ENCODE data around the gene ZSCAN22. TPM values are rescaled to one million over a fixed set of nuclear protein-coding genes. Genes with fewer than 3 reads are reported as not detected.
A peak's percentile ranks its signal among the peaks of the same experiment; 100 is the strongest.

ZSCAN22 gene
- 1.9 TPM for polyA plus RNA-seq (2013, experiment 1 of 2)
- 1.7 TPM for polyA plus RNA-seq (2013, experiment 2 of 2)

GRCh38 chr19:58326914-58327726 lies at the start of gene ZSCAN22:
TSS of gene ZSCAN22 (plus strand) at chr19:58326994. CDS start at chr19:58334803, 7,809 bp downstream.
- no peaks in the 10 kb centered on the region for H3K27me3 ChIP-seq (ENCODE audit: insufficient read depth, low read length, poor library complexity)
- no peak within 1 kb of the TSS for H4K5ac ChIP-seq (ENCODE audit: low read length)
- H3K9ac ChIP-seq (ENCODE audit: low read length) = peak within 1 kb of the TSS; percentile 94
- no CpG with 5 or more reads among the region's 62 CpGs for WGBS (ENCODE audit: extremely low coverage, insufficient coverage, low lambda C conversion rate)
- no peaks in the 10 kb centered on the region for H3K36me3 ChIP-seq (ENCODE audit: control insufficient read depth, insufficient read depth, low read length)
- peak within 1 kb of the TSS; percentile 77 for H3K4me3 ChIP-seq (ENCODE audit: low read length)
- no peak within 1 kb of the TSS for H2BK15ac ChIP-seq (replicated peaks; ENCODE audit: low read depth)
- H3K56ac ChIP-seq (ENCODE audit: low read length) = peak within 1 kb of the TSS; percentile 99
- no peak within 1 kb of the TSS for H3K4ac ChIP-seq (ENCODE audit: low read depth, low read length)
- no peak within 1 kb of the TSS for H3K18ac ChIP-seq (ENCODE audit: low read length)
- no peak within 1 kb of the TSS for H4K8ac ChIP-seq (ENCODE audit: low read depth, low read length)
- H3K4me2 ChIP-seq (ENCODE audit: low read length) = peak within 1 kb of the TSS; percentile 73
- DNase-seq = peak; percentile 98
- peak within 1 kb of the TSS; percentile 89 for H3K23ac ChIP-seq (ENCODE audit: low read length)
- H3K79me2 ChIP-seq (ENCODE audit: control insufficient read depth, insufficient read depth, low read length) = peaks cover 6% of the 10 kb centered on the region
- peak within 1 kb of the TSS; percentile 59 for H2AK5ac ChIP-seq (ENCODE audit: low read length)
- H3K4me1 ChIP-seq (ENCODE audit: control insufficient read depth, low read depth, low read length) = no peaks in the 10 kb centered on the region
- H3K79me1 ChIP-seq (ENCODE audit: low read length) = peaks cover 16% of the 10 kb centered on the region
- H3K27ac ChIP-seq (ENCODE audit: low read depth, low read length) = no peak within 1 kb of the TSS
- peak within 1 kb of the TSS; percentile 66 for H2BK5ac ChIP-seq (ENCODE audit: low read length)
- H2BK120ac ChIP-seq (ENCODE audit: low read depth, low read length) = no peak within 1 kb of the TSS

- no peak for DNase-seq
- H3K27ac ChIP-seq (ENCODE audit: low read depth, low read length) = no peak overlapping the region
- no peak overlapping the region for H3K4me3 ChIP-seq (ENCODE audit: low read length)
- H3K4ac ChIP-seq (ENCODE audit: low read depth, low read length) = no peak overlapping the region
- no peak overlapping the region for H3K56ac ChIP-seq (ENCODE audit: low read length)
- WGBS (ENCODE audit: extremely low coverage, insufficient coverage, low lambda C conversion rate) = no CpG with 5 or more reads among the region's 7 CpGs
- H3K18ac ChIP-seq (ENCODE audit: low read length) = no peak overlapping the region
- H4K5ac ChIP-seq (ENCODE audit: low read length) = no peak overlapping the region
- H3K36me3 ChIP-seq (ENCODE audit: control insufficient read depth, insufficient read depth, low read length) = peaks cover 3% of the 10 kb centered on the region
- H3K27me3 ChIP-seq (ENCODE audit: insufficient read depth, low read length, poor library complexity) = no peaks in the 10 kb centered on the region
- H2BK120ac ChIP-seq (ENCODE audit: low read depth, low read length) = no peak overlapping the region
- no peak overlapping the region for H3K23ac ChIP-seq (ENCODE audit: low read length)
- no peak overlapping the region for H2BK15ac ChIP-seq (replicated peaks; ENCODE audit: low read depth)
- no peak overlapping the region for H3K9ac ChIP-seq (ENCODE audit: low read length)
- H3K79me2 ChIP-seq (ENCODE audit: control insufficient read depth, insufficient read depth, low read length) = peaks cover 27% of the 10 kb centered on the region
- H2AK5ac ChIP-seq (ENCODE audit: low read length) = no peak overlapping the region
- H3K79me1 ChIP-seq (ENCODE audit: low read length) = peaks cover 15% of the 10 kb centered on the region
- no peak overlapping the region for H4K8ac ChIP-seq (ENCODE audit: low read depth, low read length)
- no peak overlapping the region for H2BK5ac ChIP-seq (ENCODE audit: low read length)
- peaks cover 7% of the 10 kb centered on the region for H3K4me1 ChIP-seq (ENCODE audit: control insufficient read depth, low read depth, low read length)
- no peak overlapping the region for H3K4me2 ChIP-seq (ENCODE audit: low read length)
Measured at GRCh38 chr19:58277197-58277596, 49.6 kb upstream of the ZSCAN22 start.

GRCh38 chr19:58277748-58278540 lies 48.9 kb upstream of the ZSCAN22 start:
- peaks cover 31% of the 10 kb centered on the region for H3K79me2 ChIP-seq (ENCODE audit: control insufficient read depth, insufficient read depth, low read length)
- no peak overlapping the region for H2AK5ac ChIP-seq (ENCODE audit: low read length)
- H3K18ac ChIP-seq (ENCODE audit: low read length) = peak overlapping the region; percentile 63
- no peak overlapping the region for H4K8ac ChIP-seq (ENCODE audit: low read depth, low read length)
- H3K4me1 ChIP-seq (ENCODE audit: control insufficient read depth, low read depth, low read length) = peaks cover 7% of the 10 kb centered on the region
- no peak overlapping the region for H3K4ac ChIP-seq (ENCODE audit: low read depth, low read length)
- no peak for DNase-seq
- no peaks in the 10 kb centered on the region for H3K27me3 ChIP-seq (ENCODE audit: insufficient read depth, low read length, poor library complexity)
- H3K56ac ChIP-seq (ENCODE audit: low read length) = peak overlapping the region; percentile 89
- H3K36me3 ChIP-seq (ENCODE audit: control insufficient read depth, insufficient read depth, low read length) = peaks cover 3% of the 10 kb centered on the region
- H3K79me1 ChIP-seq (ENCODE audit: low read length) = peaks cover 15% of the 10 kb centered on the region
- H3K9ac ChIP-seq (ENCODE audit: low read length) = peak overlapping the region; percentile 94
- no peak overlapping the region for H3K23ac ChIP-seq (ENCODE audit: low read length)
- H2BK120ac ChIP-seq (ENCODE audit: low read depth, low read length) = no peak overlapping the region
- peak overlapping the region; percentile 21 for H4K5ac ChIP-seq (ENCODE audit: low read length)
- no CpG with 5 or more reads among the region's 25 CpGs for WGBS (ENCODE audit: extremely low coverage, insufficient coverage, low lambda C conversion rate)
- peak overlapping the region; percentile 75 for H3K4me2 ChIP-seq (ENCODE audit: low read length)
- no peak overlapping the region for H2BK15ac ChIP-seq (replicated peaks; ENCODE audit: low read depth)
- peak overlapping the region; percentile 78 for H3K4me3 ChIP-seq (ENCODE audit: low read length)
- no peak overlapping the region for H2BK5ac ChIP-seq (ENCODE audit: low read length)
- peak overlapping the region; percentile 66 for H3K27ac ChIP-seq (ENCODE audit: low read depth, low read length)

GRCh38 chr19:58278541-58279041 lies 48.2 kb upstream of the ZSCAN22 start, which contains the start of gene ZNF8:
TSS of gene ZNF8 (plus strand) at chr19:58278955. CDS start at chr19:58279082, 127 bp downstream.
- H3K27ac ChIP-seq (ENCODE audit: low read depth, low read length) = peak within 1 kb of the TSS; percentile 66
- no peak within 1 kb of the TSS for H3K23ac ChIP-seq (ENCODE audit: low read length)
- H2BK15ac ChIP-seq (replicated peaks; ENCODE audit: low read depth) = no peak within 1 kb of the TSS
- H3K79me2 ChIP-seq (ENCODE audit: control insufficient read depth, insufficient read depth, low read length) = peaks cover 35% of the 10 kb centered on the region
- peaks cover 15% of the 10 kb centered on the region for H3K79me1 ChIP-seq (ENCODE audit: low read length)
- peaks cover 7% of the 10 kb centered on the region for H3K4me1 ChIP-seq (ENCODE audit: control insufficient read depth, low read depth, low read length)
- no peak within 1 kb of the TSS for H2BK120ac ChIP-seq (ENCODE audit: low read depth, low read length)
- peak within 1 kb of the TSS; percentile 91 for H3K4me2 ChIP-seq (ENCODE audit: low read length)
- peak within 1 kb of the TSS; percentile 91 for H3K56ac ChIP-seq (ENCODE audit: low read length)
- H3K27me3 ChIP-seq (ENCODE audit: insufficient read depth, low read length, poor library complexity) = no peaks in the 10 kb centered on the region
- H3K9ac ChIP-seq (ENCODE audit: low read length) = peak within 1 kb of the TSS; percentile 94
- WGBS (ENCODE audit: extremely low coverage, insufficient coverage, low lambda C conversion rate) = no CpG with 5 or more reads among the region's 42 CpGs
- H2BK5ac ChIP-seq (ENCODE audit: low read length) = no peak within 1 kb of the TSS
- H3K18ac ChIP-seq (ENCODE audit: low read length) = peak within 1 kb of the TSS; percentile 64
- peak; percentile 99 for DNase-seq
- peak within 1 kb of the TSS; percentile 78 for H3K4me3 ChIP-seq (ENCODE audit: low read length)
- no peak within 1 kb of the TSS for H2AK5ac ChIP-seq (ENCODE audit: low read length)
- H4K5ac ChIP-seq (ENCODE audit: low read length) = peak within 1 kb of the TSS; percentile 21
- peak within 1 kb of the TSS; percentile 92 for H3K4ac ChIP-seq (ENCODE audit: low read depth, low read length)
- H4K8ac ChIP-seq (ENCODE audit: low read depth, low read length) = no peak within 1 kb of the TSS
- peaks cover 3% of the 10 kb centered on the region for H3K36me3 ChIP-seq (ENCODE audit: control insufficient read depth, insufficient read depth, low read length)

- peaks cover 3% of the 10 kb centered on the region for H3K36me3 ChIP-seq (ENCODE audit: control insufficient read depth, insufficient read depth, low read length)
- peaks cover 16% of the 10 kb centered on the region for H3K79me1 ChIP-seq (ENCODE audit: low read length)
- peaks cover 41% of the 10 kb centered on the region for H3K79me2 ChIP-seq (ENCODE audit: control insufficient read depth, insufficient read depth, low read length)
- no peaks in the 10 kb centered on the region for H3K27me3 ChIP-seq (ENCODE audit: insufficient read depth, low read length, poor library complexity)
- H3K4ac ChIP-seq (ENCODE audit: low read depth, low read length) = peak overlapping the region; percentile 92
- peak overlapping the region; percentile 74 for H3K9ac ChIP-seq (ENCODE audit: low read length)
- no peak overlapping the region for H2BK5ac ChIP-seq (ENCODE audit: low read length)
- no peak overlapping the region for H2BK120ac ChIP-seq (ENCODE audit: low read depth, low read length)
- H3K4me2 ChIP-seq (ENCODE audit: low read length) = peak overlapping the region; percentile 91
- H2AK5ac ChIP-seq (ENCODE audit: low read length) = no peak overlapping the region
- WGBS (ENCODE audit: extremely low coverage, insufficient coverage, low lambda C conversion rate) = no CpG with 5 or more reads among the region's 60 CpGs
- no peak overlapping the region for H3K23ac ChIP-seq (ENCODE audit: low read length)
- peak overlapping the region; percentile 91 for H3K56ac ChIP-seq (ENCODE audit: low read length)
- no peak overlapping the region for H4K8ac ChIP-seq (ENCODE audit: low read depth, low read length)
- H2BK15ac ChIP-seq (replicated peaks; ENCODE audit: low read depth) = no peak overlapping the region
- H3K4me3 ChIP-seq (ENCODE audit: low read length) = peak overlapping the region; percentile 74
- H3K4me1 ChIP-seq (ENCODE audit: control insufficient read depth, low read depth, low read length) = peaks cover 7% of the 10 kb centered on the region
- H3K18ac ChIP-seq (ENCODE audit: low read length) = peak overlapping the region; percentile 64
- H3K27ac ChIP-seq (ENCODE audit: low read depth, low read length) = peak overlapping the region; percentile 58
- peak; percentile 87 for DNase-seq
- H4K5ac ChIP-seq (ENCODE audit: low read length) = no peak overlapping the region
Measured at GRCh38 chr19:58279042-58279924, 47.5 kb upstream of the ZSCAN22 start.

Data from mesendoderm (in vitro differentiated cells).